Type B pancreatic cell (in vitro differentiated cells): ENCODE data around the gene IGFBP3. TPM values are rescaled to one million over a fixed set of nuclear protein-coding genes. Genes with fewer than 3 reads are reported as not detected.

Source experiments
- DNase-seq: peaks from one replicate; pipeline ENCODE4 v3.0.0; 2021; ENCODE audit warnings: mixed read lengths; ENCODE audit not compliant: unreplicated experiment; ENCODE audit errors: extremely low spot score
- H3K27ac Mint-ChIP-seq: 2 replicates; pipeline ENCODE4 v1.8.0; 2021; ENCODE audit warnings: mild to moderate bottlenecking, mixed read lengths
- H3K27me3 Mint-ChIP-seq: 2 replicates; pipeline ENCODE4 v1.8.0; 2021; ENCODE audit warnings: mixed read lengths
- H3K36me3 Mint-ChIP-seq: 2 replicates; pipeline ENCODE4 v1.8.0; 2021; ENCODE audit warnings: mixed read lengths
- H3K4me1 Mint-ChIP-seq: one replicate; pipeline ENCODE4 v1.8.0; 2021; ENCODE audit warnings: mixed read lengths; ENCODE audit not compliant: unreplicated experiment
- H3K4me3 Mint-ChIP-seq: 2 replicates; pipeline ENCODE4 v1.8.0; 2021; ENCODE audit warnings: mild to moderate bottlenecking, mixed read lengths
- H3K9me3 Mint-ChIP-seq: 2 replicates; pipeline ENCODE4 v1.8.0; 2021; ENCODE audit warnings: mixed read lengths
- CTCF ChIP-seq: fragments of 200-600 bp; sonication (generic); conservative IDR thresholded peaks from 2 replicates; pipeline ENCODE4 v1.5.0; 2021; ENCODE audit warnings: antibody characterized with exemption, mild to moderate bottlenecking
- total RNA-seq: library from RNA; stranded (reverse); gene quantifications from 2 replicates; pipeline ENCODE4 v1.2.1, GENCODE V29; 2021; ENCODE audit warnings: low replicate concordance

The IGFBP3 gene
- total RNA-seq, 1 donor from 2014 or later: 336 TPM

- TF ChIP-seq CTCF: peak; percentile 98
These were observed 837 bp upstream of the IGFBP3 start for GRCh38 chr7:45921699-45922519.

GRCh38 chr7:45921381-45921698 is 268 bp upstream of the IGFBP3 start:
- no peaks in the 10 kb centered on the region for H3K9me3 Mint-ChIP-seq
- peaks cover 23% of the 10 kb centered on the region for H3K4me1 Mint-ChIP-seq
- peaks cover 4% of the 10 kb centered on the region for H3K36me3 Mint-ChIP-seq
- H3K4me3 Mint-ChIP-seq: peak overlapping the region; percentile 89
- peaks cover 52% of the 10 kb centered on the region for H3K27me3 Mint-ChIP-seq
- no peak for DNase-seq
- peak overlapping the region; percentile 87 for H3K27ac Mint-ChIP-seq
- TF ChIP-seq CTCF: no peak

More at GRCh38 chr7:45921699-45922519, 837 bp upstream of the IGFBP3 start:
- Mint-ChIP-seq H3K27me3 (peaks cover 52% of the 10 kb centered on the region), H3K9me3 (no peaks in the 10 kb centered on the region), H3K4me1 (peaks cover 23% of the 10 kb centered on the region), H3K27ac (peak overlapping the region; percentile 87), H3K4me3 (peak overlapping the region; percentile 89), H3K36me3 (peaks cover 4% of the 10 kb centered on the region)
- DNase-seq: peak; percentile 81

- no peak for DNase-seq
- Mint-ChIP-seq H3K27ac (peak overlapping the region; percentile 81), H3K9me3 (no peaks in the 10 kb centered on the region), H3K36me3 (peaks cover 14% of the 10 kb centered on the region), H3K27me3 (peaks cover 56% of the 10 kb centered on the region), H3K4me3 (peak overlapping the region; percentile 90), H3K4me1 (peaks cover 23% of the 10 kb centered on the region)
- no peak for TF ChIP-seq CTCF
These were observed 1.0 kb downstream of the IGFBP3 start for GRCh38 chr7:45919993-45920459.

GRCh38 chr7:45919231-45919784 is 1.8 kb downstream of the IGFBP3 start:
- Mint-ChIP-seq H3K9me3 (no peaks in the 10 kb centered on the region), H3K36me3 (peaks cover 14% of the 10 kb centered on the region), H3K27ac (peak overlapping the region; percentile 81), H3K27me3 (peaks cover 56% of the 10 kb centered on the region), H3K4me3 (peak overlapping the region; percentile 90), H3K4me1 (peaks cover 23% of the 10 kb centered on the region)
- no peak for DNase-seq
- TF ChIP-seq CTCF: no peak

GRCh38 chr7:45918556-45918955 is 2.5 kb downstream of the IGFBP3 start:
- peaks cover 56% of the 10 kb centered on the region for H3K27me3 Mint-ChIP-seq
- H3K4me3 Mint-ChIP-seq: peak overlapping the region; percentile 90
- peak overlapping the region; percentile 79 for H3K27ac Mint-ChIP-seq

More at GRCh38 chr7:45918556-45918955, 2.5 kb downstream of the IGFBP3 start:
- Mint-ChIP-seq H3K36me3 (peaks cover 14% of the 10 kb centered on the region), H3K9me3 (no peaks in the 10 kb centered on the region), H3K4me1 (peaks cover 23% of the 10 kb centered on the region)
- no peak for TF ChIP-seq CTCF
- no peak for DNase-seq
